ENCODE results near the gene RBMS1.

GRCh38 chr2:160513120-160513519 lies 19.5 kb upstream of the RBMS1 start:
- no peak for TF ChIP-seq CHD2 (IDR thresholded peaks at IDR 0.05; ENCODE audit: low read length, partially characterized antibody)
- TF ChIP-seq, protein P1, sequence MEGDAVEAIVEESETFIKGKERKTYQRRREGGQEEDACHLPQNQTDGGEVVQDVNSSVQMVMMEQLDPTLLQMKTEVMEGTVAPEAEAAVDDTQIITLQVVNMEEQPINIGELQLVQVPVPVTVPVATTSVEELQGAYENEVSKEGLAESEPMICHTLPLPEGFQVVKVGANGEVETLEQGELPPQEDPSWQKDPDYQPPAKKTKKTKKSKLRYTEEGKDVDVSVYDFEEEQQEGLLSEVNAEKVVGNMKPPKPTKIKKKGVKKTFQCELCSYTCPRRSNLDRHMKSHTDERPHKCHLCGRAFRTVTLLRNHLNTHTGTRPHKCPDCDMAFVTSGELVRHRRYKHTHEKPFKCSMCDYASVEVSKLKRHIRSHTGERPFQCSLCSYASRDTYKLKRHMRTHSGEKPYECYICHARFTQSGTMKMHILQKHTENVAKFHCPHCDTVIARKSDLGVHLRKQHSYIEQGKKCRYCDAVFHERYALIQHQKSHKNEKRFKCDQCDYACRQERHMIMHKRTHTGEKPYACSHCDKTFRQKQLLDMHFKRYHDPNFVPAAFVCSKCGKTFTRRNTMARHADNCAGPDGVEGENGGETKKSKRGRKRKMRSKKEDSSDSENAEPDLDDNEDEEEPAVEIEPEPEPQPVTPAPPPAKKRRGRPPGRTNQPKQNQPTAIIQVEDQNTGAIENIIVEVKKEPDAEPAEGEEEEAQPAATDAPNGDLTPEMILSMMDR (IDR thresholded peaks at IDR 0.05): no peak
- no peak for TF ChIP-seq BHLHE40 (IDR thresholded peaks at IDR 0.05; ENCODE audit: low read depth, low read length)
- TF ChIP-seq HDAC2 (IDR thresholded peaks at IDR 0.05): no peak
- TF ChIP-seq JUNB (IDR thresholded peaks at IDR 0.05): no peak
- TF ChIP-seq POLR2A (IDR thresholded peaks at IDR 0.05; ENCODE audit: low read length): no peak
- no peak for TF ChIP-seq RFX5 (IDR thresholded peaks at IDR 0.05)
- TF ChIP-seq FOSB (CRISPR knock-in tag; IDR thresholded peaks at IDR 0.05): no peak
- no peak for TF ChIP-seq RNF2 (IDR thresholded peaks at IDR 0.05; ENCODE audit: borderline replicate concordance, low read depth)
